ENCODE measurements around the gene DIP2B. TPM values are rescaled to one million over a fixed set of nuclear protein-coding genes. Genes with fewer than 3 reads are reported as not detected.

The DIP2B gene
- total and polyA plus RNA-seq, 2 of the 13 experiments (the other 11 are each of a cell fraction or from before 2014, with no cell fraction given) = 32.1 to 35.8 TPM

DNA sequence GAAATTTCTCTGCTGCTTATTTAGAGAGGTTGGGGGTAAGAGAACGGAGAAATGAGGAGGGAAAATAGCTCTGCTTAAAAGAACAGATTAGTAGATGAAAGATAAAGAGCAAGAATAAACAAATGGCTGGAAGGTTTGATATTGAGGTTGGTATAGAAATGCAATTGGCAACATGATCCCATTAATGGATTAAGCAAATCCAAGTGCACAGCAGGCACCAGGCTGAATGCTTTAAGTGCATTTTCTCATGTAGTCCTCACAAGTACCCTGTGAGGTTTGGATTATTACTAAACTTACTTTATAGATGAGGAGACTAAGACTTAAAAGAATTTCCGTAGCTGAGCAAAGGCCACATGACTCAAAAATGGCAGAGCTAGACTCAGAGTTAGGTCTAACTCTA lies 182.2 kb downstream of the DIP2B start:
- no peak overlapping the region for H3K9ac ChIP-seq (ENCODE audit: insufficient read depth, low read depth, low read length)
- TF ChIP-seq FIP1L1 (IDR thresholded peaks at IDR 0.05; ENCODE audit: borderline replicate concordance, insufficient read depth, low read depth, low read length) (no peak), ZNF639 (CRISPR knock-in tag; conservative IDR thresholded peaks at IDR 0.05) (no peak), PHF5A (CRISPR knock-in tag; IDR thresholded peaks at IDR 0.05; ENCODE audit: low read depth, unreplicated experiment) (no peak), CCAR2 (optimal IDR thresholded peaks at IDR 0.05; ENCODE audit: low read depth, low read length) (no peak), ZNF414 (CRISPR knock-in tag; IDR thresholded peaks at IDR 0.05) (no peak), MTA3 (CRISPR knock-in tag; IDR thresholded peaks at IDR 0.05) (no peak), GMEB1 (CRISPR knock-in tag; IDR thresholded peaks at IDR 0.05; ENCODE audit: borderline replicate concordance) (no peak)
- TF ChIP-seq, protein P1, sequence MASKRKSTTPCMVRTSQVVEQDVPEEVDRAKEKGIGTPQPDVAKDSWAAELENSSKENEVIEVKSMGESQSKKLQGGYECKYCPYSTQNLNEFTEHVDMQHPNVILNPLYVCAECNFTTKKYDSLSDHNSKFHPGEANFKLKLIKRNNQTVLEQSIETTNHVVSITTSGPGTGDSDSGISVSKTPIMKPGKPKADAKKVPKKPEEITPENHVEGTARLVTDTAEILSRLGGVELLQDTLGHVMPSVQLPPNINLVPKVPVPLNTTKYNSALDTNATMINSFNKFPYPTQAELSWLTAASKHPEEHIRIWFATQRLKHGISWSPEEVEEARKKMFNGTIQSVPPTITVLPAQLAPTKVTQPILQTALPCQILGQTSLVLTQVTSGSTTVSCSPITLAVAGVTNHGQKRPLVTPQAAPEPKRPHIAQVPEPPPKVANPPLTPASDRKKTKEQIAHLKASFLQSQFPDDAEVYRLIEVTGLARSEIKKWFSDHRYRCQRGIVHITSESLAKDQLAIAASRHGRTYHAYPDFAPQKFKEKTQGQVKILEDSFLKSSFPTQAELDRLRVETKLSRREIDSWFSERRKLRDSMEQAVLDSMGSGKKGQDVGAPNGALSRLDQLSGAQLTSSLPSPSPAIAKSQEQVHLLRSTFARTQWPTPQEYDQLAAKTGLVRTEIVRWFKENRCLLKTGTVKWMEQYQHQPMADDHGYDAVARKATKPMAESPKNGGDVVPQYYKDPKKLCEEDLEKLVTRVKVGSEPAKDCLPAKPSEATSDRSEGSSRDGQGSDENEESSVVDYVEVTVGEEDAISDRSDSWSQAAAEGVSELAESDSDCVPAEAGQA (IDR thresholded peaks at IDR 0.05; ENCODE audit: low read depth) = no peak
- TF ChIP-seq, protein P1 (CRISPR knock-in tag; IDR thresholded peaks at IDR 0.05; ENCODE audit: borderline replicate concordance) = no peak
- in situ Hi-C loops (cut with HindIII; ENCODE audit: extremely low pct_ligation_motif_present, low pct_unique_long_range_greater_than_20kb) = no loop called here
- POLR2A ChIA-PET = no interaction called here
- no peaks in the 10 kb centered on the region for H4K20me1 ChIP-seq (ENCODE audit: insufficient read depth, low read length)
- 97% methylated on average over 2 of the region's 2 CpGs for WGBS (ENCODE audit: low lambda C conversion rate)
- ATAC-seq = no peak
- peaks cover 14% of the 10 kb centered on the region for H3K4me1 ChIP-seq (ENCODE audit: insufficient read depth, low read length)
- no peak overlapping the region for H2AFZ ChIP-seq (ENCODE audit: low read length)
- H3K9me3 ChIP-seq (ENCODE audit: low read length) = no peaks in the 10 kb centered on the region
- FAIRE-seq = no peak
- no peak overlapping the region for H3K27ac ChIP-seq (ENCODE audit: extremely low read length, insufficient read depth, low read length)
- DNase-seq (ENCODE audit: low spot score) = no peak
- intact Hi-C loops (cut with micrococcal nuclease; ENCODE audit: unreplicated experiment) = no loop called here
- no peaks in the 10 kb centered on the region for H3K79me2 ChIP-seq (ENCODE audit: insufficient read depth, low read length)
- H3K4me3 ChIP-seq (replicated peaks in 1 of 3; ENCODE audit: insufficient read depth in 1 of 3, low read depth in 2 of 3, low read length in 3 of 3) = no peak overlapping the region
- no peaks in the 10 kb centered on the region for H3K27me3 ChIP-seq (ENCODE audit: control insufficient read depth in 1 of 2, insufficient read depth in 2 of 2, low read length in 2 of 2)
- CTCF ChIA-PET (ENCODE audit: low intra/inter-chr PET ratio, low total read pairs) = no interaction called here
- H3K36me3 ChIP-seq (replicated peaks in 1 of 2; ENCODE audit: control insufficient read depth in 1 of 2, insufficient read depth in 2 of 2, low read length in 2 of 2) = peaks cover 20 to 58% of the 10 kb centered on the region in 2 experiments
- BruUV-seq (replicated peaks) = no TSS peak
- no peak overlapping the region for H3K4me2 ChIP-seq (ENCODE audit: low read depth, low read length)
